HG02973 (cell line): ENCODE data around the gene DRD4.

Source experiments
- ATAC-seq: cut with Tn5 transposase; IDR thresholded peaks from one replicate; pipeline ENCODE4 v1.9.1; 2021; ENCODE audit warnings: moderate library complexity; ENCODE audit not compliant: unreplicated experiment

Gene DRD4

GRCh38 chr11:636511-637332 is at the start of gene DRD4:
DRD4 (plus strand) TSS chr11:637269; CDS start chr11:637305, 36 bp downstream.
- ATAC-seq: no peak

GRCh38 chr11:587546-587945 is 49.5 kb upstream of the DRD4 start:
- ATAC-seq: no peak

GRCh38 chr11:587978-588380 is 49.1 kb upstream of the DRD4 start:
- ATAC-seq: no peak

- ATAC-seq: no peak
Observed at GRCh38 chr11:589798-590197, 47.3 kb upstream of the DRD4 start.

- ATAC-seq: no peak
Observed at GRCh38 chr11:590997-591396, 46.1 kb upstream of the DRD4 start.

- ATAC-seq: no peak
Observed at GRCh38 chr11:592501-592900, 44.6 kb upstream of the DRD4 start.

GRCh38 chr11:592918-593317 is 44.2 kb upstream of the DRD4 start:
- ATAC-seq: no peak

- ATAC-seq: no peak
Observed at GRCh38 chr11:593347-593746, 43.7 kb upstream of the DRD4 start.

GRCh38 chr11:595400-595799 is 41.7 kb upstream of the DRD4 start:
- ATAC-seq: no peak

GRCh38 chr11:596374-596773 is 40.7 kb upstream of the DRD4 start:
- ATAC-seq: no peak

- ATAC-seq: no peak
Observed at GRCh38 chr11:597166-597725, 39.8 kb upstream of the DRD4 start.

- no peak for ATAC-seq
Observed at GRCh38 chr11:598005-598680, 38.9 kb upstream of the DRD4 start.

- no peak for ATAC-seq
Observed at GRCh38 chr11:601573-602245, 35.4 kb upstream of the DRD4 start.

GRCh38 chr11:603154-603553 is 33.9 kb upstream of the DRD4 start:
- ATAC-seq: no peak

- no peak for ATAC-seq
Observed at GRCh38 chr11:605286-606129, 31.6 kb upstream of the DRD4 start.

- ATAC-seq: no peak
Observed at GRCh38 chr11:606245-606644, 30.8 kb upstream of the DRD4 start.

GRCh38 chr11:607020-607780 is 29.9 kb upstream of the DRD4 start:
- ATAC-seq: no peak

- ATAC-seq: no peak
Observed at GRCh38 chr11:607971-608659, 29.0 kb upstream of the DRD4 start.

- ATAC-seq: no peak
Observed at GRCh38 chr11:608791-609251, 28.2 kb upstream of the DRD4 start.
